ENCODE results near the gene HSBP1L1.

DNA sequence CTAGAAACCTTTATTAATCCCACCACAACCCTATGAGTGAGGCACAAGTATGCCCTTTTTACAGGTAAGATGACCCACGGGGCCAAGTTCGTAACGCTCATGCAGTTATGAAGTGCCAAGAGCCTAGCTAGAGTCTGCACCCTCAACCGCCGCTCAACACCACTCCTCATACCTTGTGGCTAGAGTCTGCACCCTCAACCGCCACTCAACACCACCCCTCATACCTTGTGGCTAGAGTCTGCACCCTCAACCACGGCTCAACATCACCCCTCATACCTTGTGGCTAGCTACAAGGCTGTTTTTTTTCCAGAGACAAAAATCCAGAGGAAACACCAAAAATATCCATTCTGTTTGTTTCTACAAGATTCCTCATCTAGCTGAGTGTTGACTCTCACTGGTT is 19.4 kb downstream of the HSBP1L1 start:
- TF ChIP-seq, protein P1, sequence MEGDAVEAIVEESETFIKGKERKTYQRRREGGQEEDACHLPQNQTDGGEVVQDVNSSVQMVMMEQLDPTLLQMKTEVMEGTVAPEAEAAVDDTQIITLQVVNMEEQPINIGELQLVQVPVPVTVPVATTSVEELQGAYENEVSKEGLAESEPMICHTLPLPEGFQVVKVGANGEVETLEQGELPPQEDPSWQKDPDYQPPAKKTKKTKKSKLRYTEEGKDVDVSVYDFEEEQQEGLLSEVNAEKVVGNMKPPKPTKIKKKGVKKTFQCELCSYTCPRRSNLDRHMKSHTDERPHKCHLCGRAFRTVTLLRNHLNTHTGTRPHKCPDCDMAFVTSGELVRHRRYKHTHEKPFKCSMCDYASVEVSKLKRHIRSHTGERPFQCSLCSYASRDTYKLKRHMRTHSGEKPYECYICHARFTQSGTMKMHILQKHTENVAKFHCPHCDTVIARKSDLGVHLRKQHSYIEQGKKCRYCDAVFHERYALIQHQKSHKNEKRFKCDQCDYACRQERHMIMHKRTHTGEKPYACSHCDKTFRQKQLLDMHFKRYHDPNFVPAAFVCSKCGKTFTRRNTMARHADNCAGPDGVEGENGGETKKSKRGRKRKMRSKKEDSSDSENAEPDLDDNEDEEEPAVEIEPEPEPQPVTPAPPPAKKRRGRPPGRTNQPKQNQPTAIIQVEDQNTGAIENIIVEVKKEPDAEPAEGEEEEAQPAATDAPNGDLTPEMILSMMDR (IDR thresholded peaks at IDR 0.05; ENCODE audit: low read depth, low read length, missing input control) = no peak
- no peak for TF ChIP-seq YY1 (IDR thresholded peaks at IDR 0.05)
- TF ChIP-seq TAF1 (conservative IDR thresholded peaks at IDR 0.05) = no peak
- no peak for TF ChIP-seq RXRA (IDR thresholded peaks at IDR 0.05)
- TF ChIP-seq EGR1 (IDR thresholded peaks at IDR 0.05; ENCODE audit: low read depth in 2 of 2) = no peak
- TF ChIP-seq, protein P2, sequence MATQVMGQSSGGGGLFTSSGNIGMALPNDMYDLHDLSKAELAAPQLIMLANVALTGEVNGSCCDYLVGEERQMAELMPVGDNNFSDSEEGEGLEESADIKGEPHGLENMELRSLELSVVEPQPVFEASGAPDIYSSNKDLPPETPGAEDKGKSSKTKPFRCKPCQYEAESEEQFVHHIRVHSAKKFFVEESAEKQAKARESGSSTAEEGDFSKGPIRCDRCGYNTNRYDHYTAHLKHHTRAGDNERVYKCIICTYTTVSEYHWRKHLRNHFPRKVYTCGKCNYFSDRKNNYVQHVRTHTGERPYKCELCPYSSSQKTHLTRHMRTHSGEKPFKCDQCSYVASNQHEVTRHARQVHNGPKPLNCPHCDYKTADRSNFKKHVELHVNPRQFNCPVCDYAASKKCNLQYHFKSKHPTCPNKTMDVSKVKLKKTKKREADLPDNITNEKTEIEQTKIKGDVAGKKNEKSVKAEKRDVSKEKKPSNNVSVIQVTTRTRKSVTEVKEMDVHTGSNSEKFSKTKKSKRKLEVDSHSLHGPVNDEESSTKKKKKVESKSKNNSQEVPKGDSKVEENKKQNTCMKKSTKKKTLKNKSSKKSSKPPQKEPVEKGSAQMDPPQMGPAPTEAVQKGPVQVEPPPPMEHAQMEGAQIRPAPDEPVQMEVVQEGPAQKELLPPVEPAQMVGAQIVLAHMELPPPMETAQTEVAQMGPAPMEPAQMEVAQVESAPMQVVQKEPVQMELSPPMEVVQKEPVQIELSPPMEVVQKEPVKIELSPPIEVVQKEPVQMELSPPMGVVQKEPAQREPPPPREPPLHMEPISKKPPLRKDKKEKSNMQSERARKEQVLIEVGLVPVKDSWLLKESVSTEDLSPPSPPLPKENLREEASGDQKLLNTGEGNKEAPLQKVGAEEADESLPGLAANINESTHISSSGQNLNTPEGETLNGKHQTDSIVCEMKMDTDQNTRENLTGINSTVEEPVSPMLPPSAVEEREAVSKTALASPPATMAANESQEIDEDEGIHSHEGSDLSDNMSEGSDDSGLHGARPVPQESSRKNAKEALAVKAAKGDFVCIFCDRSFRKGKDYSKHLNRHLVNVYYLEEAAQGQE (IDR thresholded peaks at IDR 0.05) = no peak
- TF ChIP-seq FOXA1 (IDR thresholded peaks at IDR 0.05) = no peak
- TF ChIP-seq, protein P3, sequence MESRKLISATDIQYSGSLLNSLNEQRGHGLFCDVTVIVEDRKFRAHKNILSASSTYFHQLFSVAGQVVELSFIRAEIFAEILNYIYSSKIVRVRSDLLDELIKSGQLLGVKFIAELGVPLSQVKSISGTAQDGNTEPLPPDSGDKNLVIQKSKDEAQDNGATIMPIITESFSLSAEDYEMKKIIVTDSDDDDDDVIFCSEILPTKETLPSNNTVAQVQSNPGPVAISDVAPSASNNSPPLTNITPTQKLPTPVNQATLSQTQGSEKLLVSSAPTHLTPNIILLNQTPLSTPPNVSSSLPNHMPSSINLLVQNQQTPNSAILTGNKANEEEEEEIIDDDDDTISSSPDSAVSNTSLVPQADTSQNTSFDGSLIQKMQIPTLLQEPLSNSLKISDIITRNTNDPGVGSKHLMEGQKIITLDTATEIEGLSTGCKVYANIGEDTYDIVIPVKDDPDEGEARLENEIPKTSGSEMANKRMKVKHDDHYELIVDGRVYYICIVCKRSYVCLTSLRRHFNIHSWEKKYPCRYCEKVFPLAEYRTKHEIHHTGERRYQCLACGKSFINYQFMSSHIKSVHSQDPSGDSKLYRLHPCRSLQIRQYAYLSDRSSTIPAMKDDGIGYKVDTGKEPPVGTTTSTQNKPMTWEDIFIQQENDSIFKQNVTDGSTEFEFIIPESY (IDR thresholded peaks at IDR 0.05) = no peak
- TF ChIP-seq, protein P4, sequence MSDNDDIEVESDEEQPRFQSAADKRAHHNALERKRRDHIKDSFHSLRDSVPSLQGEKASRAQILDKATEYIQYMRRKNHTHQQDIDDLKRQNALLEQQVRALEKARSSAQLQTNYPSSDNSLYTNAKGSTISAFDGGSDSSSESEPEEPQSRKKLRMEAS (IDR thresholded peaks at IDR 0.05) = no peak
